Measurements from ENCODE around the gene PAPPA2.

The PAPPA2 gene

GRCh38 chr1:176785791-176786190, 322.8 kb downstream of the PAPPA2 start:
- peak; percentile 35 for FAIRE-seq
- DNase-seq (ENCODE audit: insufficient read length, low spot score): no peak

GRCh38 chr1:176786274-176786673, 323.3 kb downstream of the PAPPA2 start:
- no peak for DNase-seq (ENCODE audit: insufficient read length, low spot score)
- no peak for TF ChIP-seq CTCF (IDR thresholded peaks at IDR 0.05; ENCODE audit: insufficient read depth, missing control alignments)
- no peak for FAIRE-seq

More at GRCh38 chr1:176785791-176786190, 322.8 kb downstream of the PAPPA2 start:
- TF ChIP-seq CTCF (IDR thresholded peaks at IDR 0.05; ENCODE audit: insufficient read depth, missing control alignments): no peak

GRCh38 chr1:176789571-176790090, 326.7 kb downstream of the PAPPA2 start:
- FAIRE-seq: peak; percentile 87
- TF ChIP-seq CTCF (IDR thresholded peaks at IDR 0.05; ENCODE audit: insufficient read depth, missing control alignments): no peak
- no peak for DNase-seq (ENCODE audit: insufficient read length, low spot score)

GRCh38 chr1:176790786-176791185, 327.8 kb downstream of the PAPPA2 start:
- no peak for TF ChIP-seq CTCF (IDR thresholded peaks at IDR 0.05; ENCODE audit: insufficient read depth, missing control alignments)
- peak; percentile 68 for FAIRE-seq
- DNase-seq (ENCODE audit: insufficient read length, low spot score): no peak

GRCh38 chr1:176791906-176792305, 328.9 kb downstream of the PAPPA2 start:
- DNase-seq (ENCODE audit: insufficient read length, low spot score) (no peak), FAIRE-seq (no peak)

GRCh38 chr1:176794897-176795508, 332.0 kb downstream of the PAPPA2 start:
- DNase-seq (ENCODE audit: insufficient read length, low spot score): no peak
- TF ChIP-seq CTCF (IDR thresholded peaks at IDR 0.05; ENCODE audit: insufficient read depth, missing control alignments): no peak
- no peak for FAIRE-seq

More at GRCh38 chr1:176791906-176792305, 328.9 kb downstream of the PAPPA2 start:
- no peak for TF ChIP-seq CTCF (IDR thresholded peaks at IDR 0.05; ENCODE audit: insufficient read depth, missing control alignments)

- TF ChIP-seq CTCF (IDR thresholded peaks at IDR 0.05; ENCODE audit: insufficient read depth, missing control alignments): no peak
- FAIRE-seq: no peak
- no peak for DNase-seq (ENCODE audit: insufficient read length, low spot score)
Measured at GRCh38 chr1:176795929-176796328, 333.0 kb downstream of the PAPPA2 start.

All from D721Med (cell line).